Esophagus squamous epithelium (tissue), 5 donors: ENCODE measurements around the gene POU6F2. TPM values are rescaled to one million over a fixed set of nuclear protein-coding genes. Genes with fewer than 3 reads are reported as not detected.

ENCODE experiments used
- DNase-seq: peaks from one replicate; lab custom pipeline; 2025; lab: John Stamatoyannopoulos, UW
- H3K27ac ChIP-seq, 4 donors: fragments of 200-600 bp; sonication (generic); one replicate each; pipeline ENCODE4 v1.5.1; 2016 to 2019; ENCODE audit warnings: mild to moderate bottlenecking in 1 of 4
- H3K27me3 ChIP-seq, 4 donors: fragments of 200-600 bp; sonication (generic); 1 replicate in 3 of 4; 2 replicates in 1 of 4; pipeline versions ENCODE4 v1.5.1 to v1.6.0; 2017 to 2021; ENCODE audit warnings: antibody characterized with exemption in 1 of 4
- H3K36me3 ChIP-seq, 3 donors: fragments of 200-600 bp; sonication (generic); one replicate each; pipeline ENCODE4 v1.5.1; 2016 to 2019
- H3K4me1 ChIP-seq, 3 donors: fragments of 200-600 bp; sonication (generic); one replicate each; pipeline ENCODE4 v1.5.1; 2017 to 2019
- H3K4me3 ChIP-seq, 4 donors: fragments of 200-600 bp; sonication (generic); 1 replicate in 3 of 4; 2 replicates in 1 of 4; pipeline ENCODE4 v1.5.1; 2016 to 2019; ENCODE audit warnings: mild to moderate bottlenecking in 2 of 4, moderate library complexity in 1 of 4
- H3K9me3 ChIP-seq, 3 donors: fragments of 200-600 bp; sonication (generic); one replicate each; pipeline ENCODE4 v1.5.1; 2016 to 2019
- CTCF ChIP-seq, 6 experiments: fragments of 450-650 bp in 4 of 6; fragments of 200-600 bp in 2 of 6; sonication (generic) in 2 of 6; IDR thresholded peaks; one replicate each; pipeline ENCODE4 v1.5.1; 2016 to 2019; ENCODE audit warnings: antibody characterized with exemption in 6 of 6, mild to moderate bottlenecking in 4 of 6, moderate library complexity in 4 of 6
- POLR2A ChIP-seq, 4 donors: fragments of 450-650 bp; IDR thresholded peaks; one replicate each; pipeline ENCODE4 v1.6.1; 2017; ENCODE audit warnings: antibody characterized with exemption in 4 of 4, mild to moderate bottlenecking in 4 of 4, moderate library complexity in 3 of 4
- WGBS, 2 donors: methylation state at CpG; one replicate each; pipeline ENCODE4 v1.1.5; 2018; 5-methylcytosine and 5-hydroxymethylcytosine counted together
- intact Hi-C: fragments of 100-400 bp; cut with DNase I; formaldehyde crosslinking; loops from one replicate; pipeline ENCODE4 v1.15.0; 2022
- total RNA-seq, 4 donors: library from RNA; depleted of rRNA; stranded (reverse); fragments of >200 nt; gene quantifications; one replicate each; pipeline ENCODE4 v1.1.0, GENCODE V29; 2016
- donor health status: DM: yes; HTN: yes; CAD: no.

The POU6F2 gene
- total RNA-seq, 4 donors from 2014 or later: 0.76 to 1.6 TPM; not detected in 2

GRCh38 chr7:39507866-39508551 lies 530.3 kb downstream of the POU6F2 start:
- no peak for DNase-seq
- no peaks in the 10 kb centered on the region for H3K4me1 ChIP-seq
- no peak overlapping the region for H3K27ac ChIP-seq
- no peaks in the 10 kb centered on the region for H3K27me3 ChIP-seq
- no peak overlapping the region for H3K4me3 ChIP-seq
- intact Hi-C loops: no loop called here
- no peak for TF ChIP-seq POLR2A (IDR thresholded peaks at IDR 0.05)
- TF ChIP-seq CTCF (IDR thresholded peaks at IDR 0.05): no peak
- 53 to 66% methylated on average over 3 to 7 of the region's 8 CpGs for WGBS, 2 donors
- no peaks in the 10 kb centered on the region for H3K9me3 ChIP-seq
- no peaks in the 10 kb centered on the region for H3K36me3 ChIP-seq

- Histone ChIP-seq H3K36me3 (no peaks in the 10 kb centered on the region), H3K4me1 (no peaks in the 10 kb centered on the region), H3K27ac (no peak overlapping the region), H3K27me3 (no peaks in the 10 kb centered on the region), H3K4me3 (no peak overlapping the region), H3K9me3 (no peaks in the 10 kb centered on the region)
- intact Hi-C loops: no loop called here
- TF ChIP-seq POLR2A (IDR thresholded peaks at IDR 0.05) (no peak), CTCF (IDR thresholded peaks at IDR 0.05) (no peak)
- DNase-seq: no peak
- 36 to 68% methylated on average over 3 to 4 of the region's 4 CpGs for WGBS, 2 donors
Measured at GRCh38 chr7:39509436-39509835, 531.7 kb downstream of the POU6F2 start.

DNA sequence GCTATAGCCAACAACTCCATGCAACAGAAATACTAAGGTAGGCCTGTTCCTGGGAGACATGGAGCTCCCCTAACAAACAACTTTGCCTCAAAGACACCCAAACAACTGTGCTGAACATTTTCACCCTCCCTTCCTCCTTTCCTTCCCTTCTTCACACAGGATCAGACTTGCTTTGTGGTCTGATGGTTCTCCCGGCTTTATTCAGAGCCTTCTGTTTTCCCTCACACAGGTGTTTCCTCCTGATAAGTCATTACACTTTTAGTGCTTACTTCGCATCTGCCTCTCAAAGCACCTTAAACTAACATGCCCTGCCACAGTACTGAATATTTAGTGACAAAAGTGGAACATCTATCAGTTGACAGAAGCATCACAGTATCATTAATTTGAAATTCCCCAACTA lies 532.2 kb downstream of the POU6F2 start:
- H3K27me3 ChIP-seq: no peaks in the 10 kb centered on the region
- TF ChIP-seq POLR2A (IDR thresholded peaks at IDR 0.05) (no peak), CTCF (IDR thresholded peaks at IDR 0.05) (no peak)
- H3K4me3 ChIP-seq: no peak overlapping the region
- 36% methylated on average over 2 of the region's 2 CpGs for WGBS, 2 donors
- no peaks in the 10 kb centered on the region for H3K36me3 ChIP-seq
- intact Hi-C loops: no loop called here
- no peak overlapping the region for H3K27ac ChIP-seq
- no peaks in the 10 kb centered on the region for H3K4me1 ChIP-seq
- no peaks in the 10 kb centered on the region for H3K9me3 ChIP-seq
- no peak for DNase-seq

GRCh38 chr7:39510864-39511354 lies 533.2 kb downstream of the POU6F2 start:
- no peaks in the 10 kb centered on the region for H3K9me3 ChIP-seq
- no peak overlapping the region for H3K27ac ChIP-seq
- H3K4me3 ChIP-seq: no peak overlapping the region
- H3K4me1 ChIP-seq: no peaks in the 10 kb centered on the region
- 60 to 65% methylated on average over 1 to 3 of the region's 3 CpGs for WGBS, 2 donors
- no peak for DNase-seq
- H3K27me3 ChIP-seq: no peaks in the 10 kb centered on the region
- H3K36me3 ChIP-seq: no peaks in the 10 kb centered on the region
- TF ChIP-seq CTCF (IDR thresholded peaks at IDR 0.05) (no peak), POLR2A (IDR thresholded peaks at IDR 0.05) (no peak)
- intact Hi-C loops: no loop called here

DNA sequence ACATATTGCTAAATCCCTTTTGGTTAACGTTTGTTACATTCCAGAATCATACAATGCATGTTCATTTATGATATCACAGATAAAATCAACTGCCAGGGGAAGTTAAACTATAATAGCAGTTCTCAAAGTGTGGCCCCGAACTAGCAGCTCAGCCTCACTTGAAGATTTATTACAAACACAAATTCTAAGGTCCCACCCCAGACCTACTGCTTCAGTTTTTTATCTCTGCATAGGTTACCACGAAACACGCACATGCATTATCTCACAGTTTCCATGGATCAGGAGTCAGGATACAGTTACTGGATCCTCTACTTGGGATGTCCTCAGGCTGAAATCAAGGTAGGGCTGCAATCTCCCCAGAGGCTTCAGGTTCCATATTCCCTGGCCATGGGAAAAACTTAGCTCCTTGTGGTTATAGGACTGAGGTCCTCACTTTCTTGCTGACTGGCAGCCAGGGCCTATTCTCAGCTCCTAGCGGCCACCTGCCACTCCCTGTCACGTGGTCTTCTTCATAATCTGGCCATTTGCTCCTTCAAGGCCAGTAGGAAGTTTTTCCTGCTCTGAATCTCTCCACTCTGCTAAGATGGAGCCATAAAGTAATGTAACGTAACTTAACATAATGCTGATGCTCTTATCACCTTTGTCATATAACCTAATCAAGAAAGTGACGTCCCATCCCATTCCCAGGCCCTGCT lies 538.0 kb downstream of the POU6F2 start:
- H3K27ac ChIP-seq: no peak overlapping the region
- peaks cover 0 to 6% (median 0%) of the 10 kb centered on the region in 3 donors for H3K4me1 ChIP-seq
- DNase-seq: no peak
- H3K27me3 ChIP-seq: no peaks in the 10 kb centered on the region
- H3K9me3 ChIP-seq: no peaks in the 10 kb centered on the region
- no peak overlapping the region for H3K4me3 ChIP-seq
- 59 to 63% methylated on average over 7 to 8 of the region's 8 CpGs for WGBS, 2 donors
- intact Hi-C loops: no loop called here
- TF ChIP-seq CTCF (IDR thresholded peaks at IDR 0.05): no peak
- TF ChIP-seq POLR2A (IDR thresholded peaks at IDR 0.05): no peak
- no peaks in the 10 kb centered on the region for H3K36me3 ChIP-seq
